Ovary (tissue), 3 donors: ENCODE measurements around the gene STAB1.

Source experiments
- EP300 ChIP-seq: sonication (generic); formaldehyde crosslinking; IDR thresholded peaks from one replicate; pipeline ENCODE4 v1.6.1; 2017; ENCODE audit warnings: antibody characterized with exemption
- TF ChIP-seq, protein P1 (sequence below), 3 donors: fragments of 450-650 bp in 2 of 3; fragments of 200-600 bp in 1 of 3; IDR thresholded peaks; one replicate each; pipeline versions ENCODE4 v1.5.1 to v1.8.0; 2016 to 2022; ENCODE audit warnings: antibody characterized with exemption in 3 of 3, mild to moderate bottlenecking in 1 of 3
- donor health status: DM: no; HTN: no; CAD: no.

DNA sequence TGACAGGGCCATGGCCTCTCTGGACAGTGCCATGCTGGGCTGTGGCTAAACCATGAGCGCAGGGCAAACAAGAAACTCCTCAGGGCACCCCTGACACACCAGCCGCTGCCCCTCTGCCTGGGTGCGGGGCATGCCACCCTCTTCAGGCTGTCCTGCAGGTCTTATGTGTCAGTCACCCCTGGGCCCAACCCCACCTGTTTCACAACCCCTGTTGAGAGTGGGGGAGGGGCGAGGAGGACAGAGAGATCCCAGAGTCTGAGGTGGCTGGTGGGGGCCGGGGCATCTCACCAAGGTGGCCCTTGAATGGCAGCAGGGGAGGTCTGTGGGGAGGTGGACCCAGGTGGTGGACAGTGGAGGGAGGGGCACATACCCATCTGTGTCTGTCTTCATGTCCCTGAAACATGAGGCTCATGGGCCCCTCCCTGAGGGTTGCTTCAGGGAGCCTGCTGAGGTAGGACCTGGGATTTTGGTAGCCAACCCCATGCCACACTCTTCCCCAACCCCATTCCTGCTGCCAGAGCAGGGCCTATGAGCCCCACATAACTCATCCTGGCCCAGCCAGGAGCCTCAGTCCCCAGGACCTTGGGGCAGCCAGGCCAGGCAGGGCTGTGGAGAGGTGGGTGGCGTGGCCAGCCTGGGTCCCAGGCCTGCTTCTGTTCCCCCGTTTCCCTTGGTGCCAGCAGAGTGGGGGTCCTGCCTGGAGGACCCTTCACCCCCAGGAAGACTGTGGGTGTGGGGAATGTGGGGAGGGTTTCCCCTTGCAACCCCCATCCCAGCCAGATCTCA lies 1.7 kb upstream of the STAB1 start:
- TF ChIP-seq, protein P1, sequence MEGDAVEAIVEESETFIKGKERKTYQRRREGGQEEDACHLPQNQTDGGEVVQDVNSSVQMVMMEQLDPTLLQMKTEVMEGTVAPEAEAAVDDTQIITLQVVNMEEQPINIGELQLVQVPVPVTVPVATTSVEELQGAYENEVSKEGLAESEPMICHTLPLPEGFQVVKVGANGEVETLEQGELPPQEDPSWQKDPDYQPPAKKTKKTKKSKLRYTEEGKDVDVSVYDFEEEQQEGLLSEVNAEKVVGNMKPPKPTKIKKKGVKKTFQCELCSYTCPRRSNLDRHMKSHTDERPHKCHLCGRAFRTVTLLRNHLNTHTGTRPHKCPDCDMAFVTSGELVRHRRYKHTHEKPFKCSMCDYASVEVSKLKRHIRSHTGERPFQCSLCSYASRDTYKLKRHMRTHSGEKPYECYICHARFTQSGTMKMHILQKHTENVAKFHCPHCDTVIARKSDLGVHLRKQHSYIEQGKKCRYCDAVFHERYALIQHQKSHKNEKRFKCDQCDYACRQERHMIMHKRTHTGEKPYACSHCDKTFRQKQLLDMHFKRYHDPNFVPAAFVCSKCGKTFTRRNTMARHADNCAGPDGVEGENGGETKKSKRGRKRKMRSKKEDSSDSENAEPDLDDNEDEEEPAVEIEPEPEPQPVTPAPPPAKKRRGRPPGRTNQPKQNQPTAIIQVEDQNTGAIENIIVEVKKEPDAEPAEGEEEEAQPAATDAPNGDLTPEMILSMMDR (IDR thresholded peaks at IDR 0.05), result no peak
- TF ChIP-seq EP300, result no peak
